Stimulated activated naive CD8-positive, alpha-beta T cell treated with anti-CD3 and anti-CD28 coated beads, Interleukin-15, Interleukin-2, amounts not matched to agents 100 U/mL and 50 U/mL, for 24 hours (primary cell): ENCODE measurements around the gene NEUROD2.

ENCODE experiments used
- ATAC-seq: fragments of 150-1000 bp; cut with Tn5 transposase; one replicate; pipeline ENCODE4 v1.10.0; 2021
- DNase-seq: peaks from one replicate; pipeline ENCODE4 v3.0.0; 2021

NEUROD2 gene

GRCh38 chr17:39579318-39580081 is 28.2 kb downstream of the NEUROD2 start:
- no peak for ATAC-seq
- no peak for DNase-seq

DNA sequence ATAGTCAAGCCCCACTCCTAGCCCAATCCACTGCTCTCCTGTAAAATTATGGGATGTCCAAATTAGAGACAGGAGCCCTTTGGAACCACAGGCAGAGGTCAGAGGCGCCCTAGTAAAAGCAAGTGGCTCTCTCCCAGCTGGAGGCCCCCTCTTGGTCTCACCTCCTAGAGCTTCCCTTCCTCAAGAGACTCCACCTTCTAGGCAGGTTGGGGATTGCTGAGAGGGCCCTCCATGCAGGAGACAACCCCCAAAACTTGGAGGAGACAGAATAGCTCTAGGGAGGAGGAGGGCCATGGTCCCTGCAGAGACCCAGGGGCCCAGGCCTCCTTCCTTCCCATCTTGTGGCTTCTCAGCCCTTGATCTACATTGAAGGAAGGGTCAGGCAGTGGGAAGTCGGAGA is 29.4 kb downstream of the NEUROD2 start:
- no peak for ATAC-seq

GRCh38 chr17:39576187-39576586 is 31.5 kb downstream of the NEUROD2 start:
- ATAC-seq, result peak; percentile 44
- no peak for DNase-seq

More for the DNA sequence above, 29.4 kb downstream of the NEUROD2 start:
- DNase-seq, result no peak

DNA sequence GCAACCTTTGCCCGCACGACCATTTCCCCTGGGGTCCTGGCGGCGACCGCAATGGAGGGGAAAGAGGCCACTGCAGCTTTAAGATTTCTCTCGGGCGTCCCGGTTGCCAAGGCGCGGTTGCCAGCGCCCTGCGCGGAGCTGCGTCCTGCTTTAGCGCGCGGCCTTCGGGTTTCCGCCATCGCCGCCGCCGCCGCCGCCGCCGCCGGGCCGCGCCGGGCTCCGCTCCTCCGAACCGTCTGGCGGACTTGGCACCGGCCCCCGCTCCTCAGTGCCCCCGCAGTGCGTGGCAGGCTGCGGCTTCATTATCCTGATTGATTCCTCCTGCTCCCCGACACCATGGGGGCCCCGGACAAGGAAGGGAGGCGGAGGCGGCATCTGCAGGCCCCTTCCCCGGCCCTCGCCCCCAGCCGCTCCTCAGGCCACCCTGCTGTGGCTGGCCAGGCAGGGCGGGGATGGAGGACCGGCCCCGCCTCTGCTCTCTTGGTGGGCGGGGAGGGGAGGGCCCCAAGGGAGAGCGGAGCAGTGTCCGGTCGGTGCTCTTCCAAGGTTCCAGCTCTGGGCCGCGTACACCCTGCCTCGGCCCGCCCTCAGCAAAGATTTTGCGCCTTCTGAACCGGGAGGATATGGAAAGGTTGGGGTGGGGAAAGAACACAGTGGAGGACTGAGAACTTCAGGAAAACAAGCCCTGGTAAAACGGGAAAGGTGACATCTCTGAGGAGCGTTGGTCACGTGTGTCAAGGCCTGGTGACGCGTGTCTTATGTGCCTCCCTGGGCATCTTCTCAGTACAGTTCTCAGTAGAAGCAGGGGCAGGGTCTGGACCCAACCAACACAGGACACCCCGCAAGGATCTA is 34.0 kb downstream of the NEUROD2 start:
- DNase-seq, result peak; percentile 58
- peak; percentile 70 for ATAC-seq

GRCh38 chr17:39572121-39572520 is 35.6 kb downstream of the NEUROD2 start:
- ATAC-seq (no peak), DNase-seq (no peak)

- DNase-seq (no peak), ATAC-seq (no peak)
Measured at GRCh38 chr17:39569126-39569525, 38.6 kb downstream of the NEUROD2 start.

DNA sequence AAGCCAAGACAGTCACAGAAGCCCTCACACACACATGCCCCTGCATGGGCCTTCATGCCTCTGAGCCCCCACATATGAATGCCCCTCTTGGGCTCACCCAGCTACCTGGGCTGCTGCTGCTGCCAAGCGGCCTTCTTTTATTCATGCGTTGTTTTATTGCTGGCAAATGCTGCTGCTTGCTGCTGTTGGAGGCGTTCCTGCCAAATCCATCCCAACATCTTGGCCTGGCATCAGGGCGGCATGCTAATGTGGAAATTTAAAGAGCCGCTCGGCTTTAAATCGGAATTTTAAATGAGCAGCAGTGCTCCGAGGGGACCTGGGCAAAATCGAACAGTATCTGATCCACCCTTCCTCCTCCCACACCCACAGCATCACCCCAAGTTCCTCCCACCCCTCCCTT is 39.0 kb downstream of the NEUROD2 start:
- ATAC-seq (no peak), DNase-seq (no peak)

- no peak for DNase-seq
Measured at GRCh38 chr17:39566094-39566850, 41.4 kb downstream of the NEUROD2 start.

DNA sequence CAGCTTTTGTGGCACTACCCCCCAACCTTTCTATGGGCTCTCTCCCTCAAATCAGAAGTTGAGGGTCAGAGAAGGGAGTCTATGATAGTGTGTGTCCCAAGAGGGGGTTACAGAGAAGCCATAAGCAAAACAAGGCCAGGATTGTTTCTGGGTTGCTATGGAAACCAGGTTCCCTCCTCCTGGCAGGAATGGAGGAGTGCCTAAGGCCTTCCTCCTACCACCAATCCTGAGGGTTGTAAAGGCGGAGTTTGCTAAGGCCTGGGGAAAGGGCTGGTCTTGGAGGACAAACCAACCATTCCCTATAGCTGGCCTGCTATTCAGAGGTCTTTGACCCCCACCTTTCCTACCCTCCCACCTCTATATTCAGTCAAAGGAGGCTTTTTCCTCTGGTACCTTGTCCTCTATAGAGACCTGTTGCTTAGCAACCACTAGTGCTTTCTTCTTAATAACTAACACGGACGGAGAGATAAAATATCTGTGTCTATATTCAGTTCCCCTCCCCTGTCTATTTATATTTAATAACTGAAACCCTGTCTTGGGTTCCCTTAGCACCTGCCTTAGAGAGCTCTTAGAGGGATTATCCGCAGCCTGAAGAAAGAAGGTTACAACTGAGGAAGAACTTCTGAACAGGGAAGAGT is 43.4 kb downstream of the NEUROD2 start:
- ATAC-seq, result no peak
- no peak for DNase-seq

More at GRCh38 chr17:39566094-39566850, 41.4 kb downstream of the NEUROD2 start:
- no peak for ATAC-seq

GRCh38 chr17:39563476-39563875 is 44.2 kb downstream of the NEUROD2 start:
- ATAC-seq (no peak), DNase-seq (no peak)

DNA sequence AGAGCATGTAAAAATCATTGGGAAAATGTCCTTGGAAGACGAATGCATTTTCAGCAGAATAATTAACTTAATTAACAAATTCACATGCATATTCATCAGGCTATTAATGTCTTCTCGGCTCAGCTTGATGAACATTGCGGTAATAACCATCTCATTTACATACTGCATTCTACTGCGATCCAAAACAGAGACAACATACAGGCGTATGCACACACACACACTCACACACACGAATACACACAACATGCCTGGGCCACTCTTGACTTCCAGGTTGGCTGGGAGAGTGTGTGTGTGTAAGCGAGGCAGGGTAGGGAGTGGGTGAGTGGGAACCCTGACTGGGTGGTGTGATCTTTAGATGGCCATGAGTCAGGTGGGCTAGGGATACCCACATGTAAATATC is 44.7 kb downstream of the NEUROD2 start:
- no peak for DNase-seq
- ATAC-seq, result peak; percentile 23

DNA sequence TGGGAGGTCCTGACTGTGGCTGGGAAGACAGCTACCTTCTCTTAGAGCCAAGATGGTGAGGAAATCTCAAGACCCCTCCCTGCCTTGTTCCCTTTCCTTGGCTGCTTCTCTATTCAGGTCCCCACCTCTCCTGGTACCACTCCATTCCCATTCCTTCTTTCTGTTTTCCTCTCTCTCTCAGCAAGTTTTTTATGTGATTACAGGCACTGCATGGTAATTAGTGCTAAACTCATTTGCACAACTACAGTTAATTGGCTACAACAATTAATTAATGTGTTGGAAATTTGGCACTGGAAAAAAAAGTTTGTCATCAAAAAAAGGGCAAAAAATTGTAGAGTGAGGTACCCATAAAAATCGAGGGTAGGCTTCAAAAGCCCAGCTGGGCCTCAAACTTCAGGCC is 45.3 kb downstream of the NEUROD2 start:
- no peak for ATAC-seq
- no peak for DNase-seq

- ATAC-seq (no peak), DNase-seq (no peak)
Measured at GRCh38 chr17:39556423-39556822, 51.3 kb downstream of the NEUROD2 start.

DNA sequence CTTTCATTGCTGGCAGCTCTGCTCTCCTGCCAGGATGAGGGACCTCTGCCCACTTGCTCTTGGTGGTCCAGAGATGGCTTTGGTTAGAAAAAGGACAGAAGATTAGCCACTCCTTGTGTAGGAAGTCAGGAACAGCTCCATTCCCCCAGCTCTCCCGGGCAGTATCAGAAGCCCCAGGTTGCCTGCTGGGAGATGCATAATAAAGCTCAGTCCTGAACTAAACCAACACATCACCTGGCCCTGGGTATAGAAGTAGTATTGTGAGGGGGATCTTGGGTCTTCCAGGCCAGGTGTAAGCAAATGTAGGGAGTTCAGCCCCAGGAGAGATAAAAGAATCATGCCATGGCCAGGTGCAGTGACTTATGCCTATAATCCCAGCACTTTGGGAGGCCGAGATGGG is 52.4 kb downstream of the NEUROD2 start:
- DNase-seq, result no peak
- ATAC-seq, result no peak
